ENCODE data around the gene GSAP. TPM values are rescaled to one million over a fixed set of nuclear protein-coding genes. Genes with fewer than 3 reads are reported as not detected.

The GSAP gene
- total and polyA plus RNA-seq, 2 of the 4 experiments (the other 2 are of a cell fraction), result 1.6 to 1.8 TPM

DNA sequence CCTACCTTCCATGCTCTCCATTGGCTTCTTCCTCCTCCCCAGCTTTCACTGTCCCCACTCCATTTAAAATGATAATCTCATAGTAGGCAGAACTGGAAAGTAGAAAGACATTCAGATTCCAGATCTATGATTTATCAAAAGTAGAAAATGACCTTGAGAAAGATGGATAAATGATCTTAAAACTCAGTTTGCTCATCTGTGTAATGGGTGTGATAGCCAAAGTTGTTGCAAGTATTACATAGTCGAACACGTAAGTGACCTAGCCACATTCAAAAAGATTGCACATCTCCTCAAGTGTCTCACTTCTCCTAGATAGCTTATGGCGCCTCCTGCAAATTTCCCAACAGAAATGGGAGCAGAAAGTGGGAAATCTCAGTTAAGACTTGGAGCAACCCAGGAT lies 126.8 kb downstream of the GSAP start:
- H2AFZ ChIP-seq (replicated peaks; ENCODE audit: low read length, poor library complexity), result no peak overlapping the region
- no peak overlapping the region for H3K4me3 ChIP-seq (ENCODE audit: insufficient read depth, low read depth, low read length)
- H3K9me3 ChIP-seq (ENCODE audit: control insufficient read depth, insufficient read depth, low read length), result no peaks in the 10 kb centered on the region; the same call in 1 of the 2 replicates
- DNase-seq (no peak), ATAC-seq (ENCODE audit: low read depth) (no peak)
- H3K23ac ChIP-seq (ENCODE audit: low read depth, low read length), result no peak overlapping the region
- no peak overlapping the region for H2BK15ac ChIP-seq (ENCODE audit: low read depth, low read length)
- no peak overlapping the region for H2AK5ac ChIP-seq (ENCODE audit: low read depth, low read length)
- dilution Hi-C loops (cut with HindIII; ENCODE audit: low sequenced_read_pairs, unreplicated experiment) (no loop called here), in situ Hi-C loops (cut with MboI; ENCODE audit: low sequenced_read_pairs) (no loop called here), intact Hi-C loops (cut with micrococcal nuclease) (no loop called here)
- H3K56ac ChIP-seq (ENCODE audit: extremely low read depth, insufficient read depth, low read length), result no peak overlapping the region
- no peak overlapping the region for H3K4ac ChIP-seq (ENCODE audit: low read depth, low read length)
- H4K20me1 ChIP-seq (ENCODE audit: insufficient read depth, low read length), result no peaks in the 10 kb centered on the region
- no peak overlapping the region for H2BK20ac ChIP-seq (ENCODE audit: low read depth, low read length)
- peaks cover 6% of the 10 kb centered on the region; the same call in 1 of the 2 replicates for H3K9me1 ChIP-seq (ENCODE audit: insufficient read depth, low read length)
- H3K14ac ChIP-seq (replicated peaks; ENCODE audit: low read depth, low read length), result no peak overlapping the region; the same call in 1 of the 2 replicates
- no peaks in the 10 kb centered on the region; the same call in 1 of the 2 replicates for H3K4me1 ChIP-seq (ENCODE audit: control insufficient read depth, insufficient read depth, low read length)
- no peak overlapping the region for H2AK9ac ChIP-seq (replicated peaks; ENCODE audit: low read depth, low read length, poor library complexity)
- no peak overlapping the region for H3K27ac ChIP-seq (ENCODE audit: insufficient read depth, low read length)
- no peak overlapping the region for H4K5ac ChIP-seq (ENCODE audit: low read depth, low read length)
- no peaks in the 10 kb centered on the region for H3K79me1 ChIP-seq (ENCODE audit: low read depth in 1 of 2, low read length in 2 of 2)
- no CpG with 5 or more reads among the region's 3 CpGs for WGBS, 2 experiments (ENCODE audit: extremely low coverage in 2 of 2, insufficient read length in 1 of 2)
- no peaks in the 10 kb centered on the region for H3K27me3 ChIP-seq (ENCODE audit: control insufficient read depth, insufficient read depth, low read length)
- no peak for TF ChIP-seq RFX5 (IDR thresholded peaks at IDR 0.05; ENCODE audit: low read depth, low read length)
- peaks cover 7% of the 10 kb centered on the region; the same call in 1 of the 2 replicates for H3K36me3 ChIP-seq (ENCODE audit: control insufficient read depth, insufficient read depth, low read length)
- no peak overlapping the region for H3K18ac ChIP-seq (ENCODE audit: low read depth, low read length)
- ChIA-PET CTCF (no interaction called here), POLR2A (ENCODE audit: unreplicated experiment) (no interaction called here)
- H3K4me2 ChIP-seq (ENCODE audit: low read depth, low read length), result no peak overlapping the region
- H4K91ac ChIP-seq (ENCODE audit: insufficient read depth, low read depth, low read length), result no peak overlapping the region
- no TSS peak for BruUV-seq (replicated peaks)
- H3K9ac ChIP-seq (ENCODE audit: low read depth, low read length), result no peak overlapping the region
- H2BK120ac ChIP-seq (ENCODE audit: low read depth, low read length), result no peak overlapping the region
- H4K8ac ChIP-seq (ENCODE audit: low read depth in 2 of 2, low read length in 2 of 2), result no peak overlapping the region
- H2BK5ac ChIP-seq (ENCODE audit: low read depth, low read length, poor library complexity, severe bottlenecking), result no peak overlapping the region

Measured in IMR-90 (cell line).